K562 (cell line): ENCODE results near the gene MPRIP. TPM values are rescaled to one million over a fixed set of nuclear protein-coding genes. Genes with fewer than 3 reads are reported as not detected.

Experiments used
- ATAC-seq: fragments of 200-7000 bp; cut with Tn5 transposase; 3 replicates; pipeline ENCODE4 v1.9.1; 2020; ENCODE audit warnings: moderate library complexity
- BruUV-seq: library from RNA; stranded (reverse); fragments of 400-500 nt; replicated peaks from 2 replicates; lab custom pipeline; 2021; lab: Mats Ljungman, UMichigan
- CTCF ChIA-PET: fragments of 300-600 bp; formaldehyde crosslinking; extraction: SDS; loops from one replicate; lab custom pipeline; 2021; ENCODE audit warnings: low intra/inter-chr PET ratio; lab: Yijun Ruan, JAX
- POLR2A ChIA-PET: fragments of 300-600, 350-650 bp; sonication (Branson Sonifier 250); formaldehyde crosslinking; extraction: SDS; loops from one replicate; lab custom pipeline; 2021; ENCODE audit warnings: antibody characterized with exemption, inconsistent platforms; lab: Yijun Ruan, JAX
- DNase-seq, 4 experiments: peaks; one replicate each; pipeline versions ENCODE4 v3.0.0 to v3.0.0-alpha.2; 2011 to 2018; ENCODE audit warnings: low spot score in 3 of 4, mixed read lengths in 3 of 4; ENCODE audit errors: extremely low read depth in 1 of 4
- FAIRE-seq: peaks from 2 replicates; lab custom pipeline; 2011; peaks lifted over from hg19 to GRCh38; lab: Jason Lieb, UNC
- H2AFZ ChIP-seq: 2 replicates; pipeline ENCODE4 v1.6.0; 2011; ENCODE audit warnings: low read depth, low read length, control low read depth, inconsistent platforms
- H3K27ac ChIP-seq: fragments of 200-600 bp; 3 replicates; pipeline ENCODE4 v1.8.0; 2011; ENCODE audit warnings: low read depth, mild to moderate bottlenecking, control low read depth, inconsistent platforms, low read length, moderate library complexity, mixed read lengths; ENCODE audit errors: extremely low read depth
- H3K27me3 ChIP-seq, 2 experiments: fragments of 300-600 bp in 1 of 2; 2 replicates in 1 of 2; 3 replicates in 1 of 2; pipeline versions ENCODE4 v1.6.0 to v1.8.0; 2011; ENCODE audit warnings: inconsistent platforms in 2 of 2, low read length in 2 of 2, mild to moderate bottlenecking in 1 of 2, mixed read lengths in 1 of 2, moderate library complexity in 1 of 2; ENCODE audit not compliant: control insufficient read depth in 2 of 2, insufficient read depth in 2 of 2
- H3K36me3 ChIP-seq: fragments of 300-600 bp; 3 replicates; pipeline ENCODE4 v1.8.0; 2011; ENCODE audit warnings: mild to moderate bottlenecking, low read length, inconsistent platforms; ENCODE audit not compliant: control insufficient read depth, insufficient read depth
- H3K4me1 ChIP-seq, 2 experiments: fragments of 200-600 bp in 1 of 2; replicated peaks in 1 of 2; 2 replicates in 1 of 2; 3 replicates in 1 of 2; pipeline versions ENCODE4 v1.5.1 to v1.8.0; 2011; ENCODE audit warnings: inconsistent platforms in 2 of 2, low read length in 2 of 2, mild to moderate bottlenecking in 1 of 2, mixed read lengths in 1 of 2, moderate library complexity in 1 of 2; ENCODE audit not compliant: control insufficient read depth in 2 of 2, insufficient read depth in 2 of 2
- H3K4me2 ChIP-seq: 2 replicates; pipeline ENCODE4 v1.6.1; 2011; ENCODE audit warnings: low read length, control low read depth, inconsistent platforms, mixed read lengths; ENCODE audit not compliant: insufficient read depth
- H3K4me3 ChIP-seq: fragments of 200-600 bp; sonication (generic), shearing (Covaris generic); 2 replicates; pipeline ENCODE4 v1.5.1; 2016; ENCODE audit warnings: control low read depth, inconsistent platforms
- H3K79me2 ChIP-seq: fragments of 200-600 bp; 3 replicates; pipeline ENCODE4 v1.8.0; 2011; ENCODE audit warnings: low read length, inconsistent platforms; ENCODE audit not compliant: control insufficient read depth, insufficient read depth
- H3K9ac ChIP-seq, 2 experiments: 2 replicates each; pipeline versions ENCODE4 v1.6.0 to v1.6.1; 2011; ENCODE audit warnings: low read depth in 2 of 2, low read length in 2 of 2, control low read depth in 1 of 2, inconsistent platforms in 1 of 2, mild to moderate bottlenecking in 1 of 2, mixed read lengths in 1 of 2; ENCODE audit not compliant: insufficient read depth in 1 of 2
- H3K9me1 ChIP-seq: one replicate; pipeline ENCODE4 v1.6.0; 2011; ENCODE audit warnings: inconsistent platforms, mild to moderate bottlenecking, low read length, moderate library complexity; ENCODE audit not compliant: control insufficient read depth, insufficient read depth
- H3K9me3 ChIP-seq: replicated peaks from 2 replicates; pipeline ENCODE4 v1.5.1; 2011; ENCODE audit warnings: low read depth, low read length, inconsistent platforms; ENCODE audit not compliant: control insufficient read depth, insufficient read depth
- H4K20me1 ChIP-seq: replicated peaks from 2 replicates; pipeline ENCODE4 v1.6.1; 2011; ENCODE audit warnings: low read length, inconsistent platforms, mixed read lengths; ENCODE audit not compliant: control insufficient read depth, insufficient read depth
- ARID1B ChIP-seq: fragments of 450-650 bp; IDR thresholded peaks from 2 replicates; pipeline ENCODE4 v1.6.1; 2016; ENCODE audit warnings: antibody characterized with exemption, mild to moderate bottlenecking, inconsistent platforms
- WGBS: fragments of 100-300 bp; shearing (Covaris generic); methylation state at CpG from one replicate; pipeline ENCODE4 v1.1.6; 2016; ENCODE audit warnings: low coverage, mixed read lengths; ENCODE audit not compliant: insufficient coverage; ENCODE audit errors: missing lambda C conversion rate; 5-methylcytosine and 5-hydroxymethylcytosine counted together
- in situ Hi-C: fragments of 300-500 bp; cut with MboI; formaldehyde crosslinking; loops from 4 replicates; pipeline ENCODE4 v1.15.0; 2018; ENCODE audit warnings: inconsistent platforms, mixed read lengths
- intact Hi-C: fragments of 100-400 bp; cut with micrococcal nuclease; formaldehyde crosslinking; loops from 2 replicates; pipeline ENCODE4 v1.14.2; 2022
- polyA plus RNA-seq, 8 experiments: library from polyadenylated mRNA; depleted of rRNA in 4 of 8; stranded (reverse) in 5 of 8; unstranded in 3 of 8; fragments of >200 nt; fragmentation: Nextera tagmentation in 2 of 8; fragmentation: Illumina TruSeq in 1 of 8; extraction: Ambion mirVana in 2 of 8; extraction: Trizol in 1 of 8; gene quantifications; 2 replicates each; pipeline versions ENCODE4 v1.2.1 to v1.2.3, GENCODE V29; 2011 to 2014; ENCODE audit warnings: inconsistent platforms in 1 of 8, missing spikeins in 1 of 8
- total RNA-seq, 7 experiments: library from RNA; depleted of rRNA in 6 of 7; stranded (reverse); fragments of >200 nt in 6 of 7; fragmentation: Illumina TruSeq in 2 of 7; extraction: Trizol in 2 of 7; gene quantifications; 2 replicates each; pipeline versions ENCODE4 v1.2.1 to v1.2.3, GENCODE V29; 2011 to 2021; ENCODE audit warnings: low replicate concordance in 1 of 7
- TF ChIP-seq, protein P1 (sequence below): sonication (generic); formaldehyde crosslinking; IDR thresholded peaks from 2 replicates; pipeline ENCODE4 v1.8.0; 2022; ENCODE audit warnings: missing genetic modification reagents, mild to moderate bottlenecking, borderline replicate concordance
- TF ChIP-seq, protein P2 (sequence below): fragments of 250-450 bp; sonication (Bioruptor Pico); IDR thresholded peaks from 2 replicates; pipeline ENCODE4 v1.8.0; 2021; ENCODE audit warnings: moderate library complexity, mild to moderate bottlenecking, inconsistent platforms

Gene MPRIP
- total and polyA plus RNA-seq, 9 of the 15 experiments (the other 6 are each of a cell fraction or from before 2014, with no cell fraction given) = 10.0 to 72.6 (median 30.1) TPM

DNA sequence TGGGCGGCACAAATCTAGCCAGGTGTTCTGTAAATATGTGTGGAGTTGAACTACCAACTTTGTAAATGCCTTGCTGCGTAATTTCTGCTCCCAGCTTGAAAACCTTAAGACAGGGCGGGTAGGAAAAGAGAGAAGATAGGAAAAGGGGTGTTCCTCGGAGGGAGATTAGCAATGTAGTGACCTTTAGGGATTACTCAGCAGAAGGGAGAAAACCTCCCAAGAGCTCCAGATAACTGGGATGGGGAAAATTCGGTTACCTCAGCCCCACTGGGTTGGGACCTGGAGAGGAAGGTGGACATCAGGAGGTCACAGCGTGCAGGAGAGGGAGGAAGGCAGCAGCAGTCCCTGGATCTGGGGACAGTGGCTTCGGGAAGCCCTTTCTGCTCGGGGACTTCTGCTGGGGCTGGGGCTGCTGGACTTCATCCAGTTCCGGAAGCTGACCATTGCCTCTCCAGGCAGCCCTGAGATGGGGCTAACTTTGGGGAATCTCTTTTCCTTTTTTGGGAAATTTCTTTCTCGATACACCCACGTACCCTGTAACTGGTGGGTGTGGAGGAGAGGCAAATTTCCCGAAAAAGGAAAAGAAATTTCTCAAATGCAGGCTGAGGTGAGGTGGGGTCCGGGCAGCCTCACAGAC lies 39.2 kb downstream of the MPRIP start (continued):
- TF ChIP-seq, protein P1, sequence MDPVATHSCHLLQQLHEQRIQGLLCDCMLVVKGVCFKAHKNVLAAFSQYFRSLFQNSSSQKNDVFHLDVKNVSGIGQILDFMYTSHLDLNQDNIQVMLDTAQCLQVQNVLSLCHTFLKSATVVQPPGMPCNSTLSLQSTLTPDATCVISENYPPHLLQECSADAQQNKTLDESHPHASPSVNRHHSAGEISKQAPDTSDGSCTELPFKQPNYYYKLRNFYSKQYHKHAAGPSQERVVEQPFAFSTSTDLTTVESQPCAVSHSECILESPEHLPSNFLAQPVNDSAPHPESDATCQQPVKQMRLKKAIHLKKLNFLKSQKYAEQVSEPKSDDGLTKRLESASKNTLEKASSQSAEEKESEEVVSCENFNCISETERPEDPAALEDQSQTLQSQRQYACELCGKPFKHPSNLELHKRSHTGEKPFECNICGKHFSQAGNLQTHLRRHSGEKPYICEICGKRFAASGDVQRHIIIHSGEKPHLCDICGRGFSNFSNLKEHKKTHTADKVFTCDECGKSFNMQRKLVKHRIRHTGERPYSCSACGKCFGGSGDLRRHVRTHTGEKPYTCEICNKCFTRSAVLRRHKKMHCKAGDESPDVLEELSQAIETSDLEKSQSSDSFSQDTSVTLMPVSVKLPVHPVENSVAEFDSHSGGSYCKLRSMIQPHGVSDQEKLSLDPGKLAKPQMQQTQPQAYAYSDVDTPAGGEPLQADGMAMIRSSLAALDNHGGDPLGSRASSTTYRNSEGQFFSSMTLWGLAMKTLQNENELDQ (CRISPR knock-in tag) = no peak
- 0 out of 2 replicates have a peak, but pooled peaks have one; percentile 29 for TF ChIP-seq ARID1B

DNA sequence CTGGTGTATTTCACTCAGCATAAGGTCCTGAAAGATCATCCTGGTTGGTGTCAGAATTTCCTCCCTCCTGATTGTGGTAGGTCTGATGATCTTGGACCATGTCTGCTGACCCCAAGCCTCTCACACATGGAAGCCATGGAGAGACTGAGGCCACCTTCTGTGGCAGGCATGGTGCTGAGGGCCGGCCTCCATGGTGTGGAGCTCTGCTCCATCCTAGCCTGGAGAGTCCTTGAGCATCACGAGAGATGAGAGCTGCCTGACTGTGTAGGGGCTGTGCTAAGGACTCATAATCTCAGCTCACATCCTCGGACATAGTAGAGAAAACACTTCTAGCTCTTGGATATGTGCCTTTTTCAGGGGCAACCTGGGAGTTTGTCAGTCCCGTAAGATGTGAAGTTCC lies 40.6 kb downstream of the MPRIP start:
- no peak overlapping the region for H3K4me2 ChIP-seq
- no peak overlapping the region for H3K4me3 ChIP-seq
- FAIRE-seq = no peak
- no peak overlapping the region for H2AFZ ChIP-seq
- no peaks in the 10 kb centered on the region for H3K27me3 ChIP-seq
- H3K9ac ChIP-seq = no peak overlapping the region; a peak in 1 of 4 replicates
- no peaks in the 10 kb centered on the region for H3K9me1 ChIP-seq
- WGBS = 84% methylated on average over 3 of the region's 4 CpGs
- CTCF ChIA-PET = no interaction called here
- no TSS peak for BruUV-seq
- TF ChIP-seq, protein P2, sequence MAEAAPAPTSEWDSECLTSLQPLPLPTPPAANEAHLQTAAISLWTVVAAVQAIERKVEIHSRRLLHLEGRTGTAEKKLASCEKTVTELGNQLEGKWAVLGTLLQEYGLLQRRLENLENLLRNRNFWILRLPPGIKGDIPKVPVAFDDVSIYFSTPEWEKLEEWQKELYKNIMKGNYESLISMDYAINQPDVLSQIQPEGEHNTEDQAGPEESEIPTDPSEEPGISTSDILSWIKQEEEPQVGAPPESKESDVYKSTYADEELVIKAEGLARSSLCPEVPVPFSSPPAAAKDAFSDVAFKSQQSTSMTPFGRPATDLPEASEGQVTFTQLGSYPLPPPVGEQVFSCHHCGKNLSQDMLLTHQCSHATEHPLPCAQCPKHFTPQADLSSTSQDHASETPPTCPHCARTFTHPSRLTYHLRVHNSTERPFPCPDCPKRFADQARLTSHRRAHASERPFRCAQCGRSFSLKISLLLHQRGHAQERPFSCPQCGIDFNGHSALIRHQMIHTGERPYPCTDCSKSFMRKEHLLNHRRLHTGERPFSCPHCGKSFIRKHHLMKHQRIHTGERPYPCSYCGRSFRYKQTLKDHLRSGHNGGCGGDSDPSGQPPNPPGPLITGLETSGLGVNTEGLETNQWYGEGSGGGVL (CRISPR knock-in tag) = no peak
- TF ChIP-seq, all 486 proteins: peak for 0
- in situ Hi-C loops (no loop called here), intact Hi-C loops (no loop called here)
- POLR2A ChIA-PET = interaction anchor here (1.0 kb wide), 1 partner anchor 15 kb away, joined by 3 read pairs; no protein-coding TSS in a partner anchor
- peaks cover 19% of the 10 kb centered on the region; the same call in 2 of the 3 replicates for H3K36me3 ChIP-seq
- H3K27ac ChIP-seq = no peak overlapping the region
- H4K20me1 ChIP-seq = no peaks in the 10 kb centered on the region
- H3K79me2 ChIP-seq = no peaks in the 10 kb centered on the region
- H3K9me3 ChIP-seq = no peaks in the 10 kb centered on the region
- ATAC-seq (no peak), DNase-seq (no peak)
- H3K4me1 ChIP-seq = peaks cover 27 to 28% of the 10 kb centered on the region in 2 experiments; a peak in 4 of 5 replicates
